GM12873 (cell line): ENCODE measurements around the gene DGKI.

Source experiments
- CTCF ChIP-seq: IDR thresholded peaks from 2 replicates; pipeline ENCODE4 v1.5.1; 2012; ENCODE audit warnings: low read depth, mild to moderate bottlenecking, moderate library complexity, low read length, control low read depth; ENCODE audit not compliant: insufficient read depth; ENCODE audit errors: missing control alignments

The DGKI gene

GRCh38 chr7:137670222-137671064, 176.3 kb downstream of the DGKI start:
- TF ChIP-seq CTCF, result no peak

GRCh38 chr7:137669706-137670105, 177.1 kb downstream of the DGKI start:
- no peak for TF ChIP-seq CTCF

GRCh38 chr7:137668404-137668803, 178.4 kb downstream of the DGKI start:
- TF ChIP-seq CTCF, result no peak

GRCh38 chr7:137667633-137668387, 179.0 kb downstream of the DGKI start:
- TF ChIP-seq CTCF, result no peak

DNA sequence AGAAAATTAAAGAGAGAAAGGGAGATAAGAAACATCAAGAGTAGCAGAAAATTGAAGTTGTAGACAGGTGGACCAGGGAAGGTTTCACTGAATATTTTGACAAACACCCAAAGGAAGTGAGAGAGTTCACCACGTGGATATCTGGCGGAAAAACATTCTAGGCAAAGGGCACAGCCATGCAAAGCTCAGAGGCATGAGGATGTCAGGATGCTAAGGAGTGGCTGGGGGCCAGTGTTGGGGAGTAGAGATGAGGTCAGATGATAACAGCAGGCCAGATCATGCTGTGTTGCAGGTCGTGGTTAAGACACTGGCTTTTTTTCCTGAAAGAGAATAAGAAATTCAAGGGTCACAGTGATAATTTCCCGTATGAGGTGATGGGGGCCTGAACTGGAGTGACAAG, 181.9 kb downstream of the DGKI start:
- TF ChIP-seq CTCF, result no peak

- TF ChIP-seq CTCF, result no peak
Measured at GRCh38 chr7:137661634-137662033, 185.1 kb downstream of the DGKI start.

GRCh38 chr7:137658190-137658900, 188.4 kb downstream of the DGKI start:
- TF ChIP-seq CTCF, result no peak
